Kidney (tissue), 14 donors: Measurements from ENCODE around the gene CAV2. TPM values are rescaled to one million over a fixed set of nuclear protein-coding genes. Genes with fewer than 3 reads are reported as not detected.

Experiments used
- DNase-seq, 5 donors: peaks; one replicate each; pipeline ENCODE4 v3.0.0-alpha.2; 2013 to 2020
- FAIRE-seq: peaks from 2 replicates; lab custom pipeline; 2012; peaks lifted over from hg19 to GRCh38; lab: Jason Lieb, UNC
- H3K27ac ChIP-seq, 2 donors: one replicate each; pipeline ENCODE4 v1.7.0; 2013; ENCODE audit warnings: low read depth in 2 of 2, low read length in 2 of 2, inconsistent platforms in 1 of 2
- H3K27me3 ChIP-seq: one replicate; pipeline ENCODE4 v1.7.1; 2013; ENCODE audit warnings: low read length, inconsistent platforms; ENCODE audit not compliant: control insufficient read depth, insufficient read depth
- H3K36me3 ChIP-seq, 3 donors: one replicate each; pipeline versions ENCODE4 v1.7.0 to v1.7.1; 2013; ENCODE audit warnings: low read length in 3 of 3, control low read depth in 1 of 3, inconsistent platforms in 1 of 3; ENCODE audit not compliant: insufficient read depth in 3 of 3, control insufficient read depth in 2 of 3
- H3K4me1 ChIP-seq, 3 donors: one replicate each; pipeline versions ENCODE4 v1.7.0 to v1.7.1; 2013; ENCODE audit warnings: low read length in 3 of 3, inconsistent platforms in 1 of 3, low read depth in 1 of 3; ENCODE audit not compliant: control insufficient read depth in 2 of 3, insufficient read depth in 2 of 3
- H3K4me3 ChIP-seq, 3 donors: one replicate each; pipeline versions ENCODE4 v1.7.0 to v1.8.1; 2013; ENCODE audit warnings: low read length in 3 of 3, control low read depth in 1 of 3, inconsistent platforms in 1 of 3
- H3K9ac ChIP-seq, 3 donors: one replicate each; pipeline versions ENCODE4 v1.7.0 to v1.7.1; 2013; ENCODE audit warnings: low read length in 3 of 3, control low read depth in 1 of 3, inconsistent platforms in 1 of 3
- H3K9me3 ChIP-seq, 3 donors: one replicate each; pipeline versions ENCODE4 v1.7.0 to v1.7.1; 2013; ENCODE audit warnings: low read length in 3 of 3, control low read depth in 1 of 3, inconsistent platforms in 1 of 3; ENCODE audit not compliant: control insufficient read depth in 2 of 3, insufficient read depth in 1 of 3
- CTCF ChIP-seq: IDR thresholded peaks from 3 replicates; pipeline ENCODE4 v1.5.1; 2012; ENCODE audit warnings: mild to moderate bottlenecking, moderate library complexity, borderline replicate concordance; ENCODE audit not compliant: insufficient read depth; ENCODE audit errors: extremely low read depth
- intact Hi-C: fragments of 100-400 bp; cut with DNase I; formaldehyde crosslinking; loops from one replicate; pipeline ENCODE4 v1.11.1; 2022
- polyA plus RNA-seq: library from polyadenylated mRNA; stranded (reverse); fragments of 350-450 nt; fragmentation: Illumina TruSeq; extraction: RNeasy Lipid Tissue Mini Kit (QIAGEN cat#74804); gene quantifications from one replicate; pipeline ENCODE4 v1.2.3, GENCODE V29; 2014; ENCODE audit warnings: low read depth, low replicate concordance; ENCODE audit not compliant: insufficient read depth
- total RNA-seq: library from RNA; stranded (reverse); fragmentation: NEBNext Ultra II Directional; extraction: Animal tissue kit (Norgen Biotek cat#: 25700); gene quantifications from one replicate; pipeline ENCODE4 v1.2.1, GENCODE V29; 2021
- donor health status: control.
- donor health status: control.
- donor health status: control.
- donor health status: control.
- donor health status: control.
- donor health status: DM: yes; HTN: yes; CAD: no.
- donor health status: Normal renal cell carcinoma (clear cell type).

The CAV2 gene
- total and polyA plus RNA-seq, 2 donors from 2014 or later, result 23.1 to 50.8 TPM

GRCh38 chr7:116455499-116455898, 44.0 kb upstream of the CAV2 start:
- Histone ChIP-seq H3K27me3 (no peaks in the 10 kb centered on the region), H3K9ac (no peak overlapping the region), H3K4me3 (no peak overlapping the region), H3K36me3 (no peaks in the 10 kb centered on the region), H3K9me3 (no peaks in the 10 kb centered on the region), H3K4me1 (no peaks in the 10 kb centered on the region), H3K27ac (no peak overlapping the region)
- DNase-seq (no peak), FAIRE-seq (no peak)
- intact Hi-C loops, result no loop called here
- no peak for TF ChIP-seq CTCF

GRCh38 chr7:116461500-116461899, 38.0 kb upstream of the CAV2 start:
- no peaks in the 10 kb centered on the region for H3K36me3 ChIP-seq
- FAIRE-seq (no peak), DNase-seq (no peak)
- no peak overlapping the region for H3K4me3 ChIP-seq
- H3K27me3 ChIP-seq, result no peaks in the 10 kb centered on the region
- no peaks in the 10 kb centered on the region for H3K4me1 ChIP-seq
- no peak for TF ChIP-seq CTCF
- intact Hi-C loops, result no loop called here
- H3K9me3 ChIP-seq, result no peaks in the 10 kb centered on the region
- no peak overlapping the region for H3K27ac ChIP-seq
- no peak overlapping the region for H3K9ac ChIP-seq

GRCh38 chr7:116463956-116464355, 35.6 kb upstream of the CAV2 start:
- intact Hi-C loops, result no loop called here
- H3K36me3 ChIP-seq, result no peaks in the 10 kb centered on the region
- H3K27me3 ChIP-seq, result no peaks in the 10 kb centered on the region
- no peaks in the 10 kb centered on the region for H3K4me1 ChIP-seq
- no peaks in the 10 kb centered on the region for H3K9me3 ChIP-seq
- FAIRE-seq (no peak), DNase-seq (no peak)
- no peak overlapping the region for H3K9ac ChIP-seq
- H3K4me3 ChIP-seq, result no peak overlapping the region
- no peak for TF ChIP-seq CTCF
- no peak overlapping the region for H3K27ac ChIP-seq

GRCh38 chr7:116464375-116464774, 35.2 kb upstream of the CAV2 start:
- Histone ChIP-seq H3K4me3 (no peak overlapping the region), H3K9me3 (no peaks in the 10 kb centered on the region), H3K4me1 (no peaks in the 10 kb centered on the region), H3K36me3 (no peaks in the 10 kb centered on the region), H3K27ac (no peak overlapping the region), H3K27me3 (no peaks in the 10 kb centered on the region), H3K9ac (no peak overlapping the region)
- DNase-seq (no peak), FAIRE-seq (no peak)
- intact Hi-C loops, result no loop called here
- TF ChIP-seq CTCF, result no peak
